GM12892 (cell line): Measurements from ENCODE around the gene RNF4.

Source experiments
- POLR2A ChIP-seq: IDR thresholded peaks from 2 replicates; pipeline ENCODE4 v1.6.1; 2011; ENCODE audit warnings: low read depth, low read length, control low read depth
- POLR2AphosphoS5 ChIP-seq: IDR thresholded peaks from 2 replicates; pipeline ENCODE4 v1.6.1; 2011; ENCODE audit warnings: low read depth, low read length, control low read depth
- TAF1 ChIP-seq: IDR thresholded peaks from 2 replicates; pipeline ENCODE4 v1.6.1; 2011; ENCODE audit warnings: low read depth, mild to moderate bottlenecking, control low read depth, low read length, borderline replicate concordance

DNA sequence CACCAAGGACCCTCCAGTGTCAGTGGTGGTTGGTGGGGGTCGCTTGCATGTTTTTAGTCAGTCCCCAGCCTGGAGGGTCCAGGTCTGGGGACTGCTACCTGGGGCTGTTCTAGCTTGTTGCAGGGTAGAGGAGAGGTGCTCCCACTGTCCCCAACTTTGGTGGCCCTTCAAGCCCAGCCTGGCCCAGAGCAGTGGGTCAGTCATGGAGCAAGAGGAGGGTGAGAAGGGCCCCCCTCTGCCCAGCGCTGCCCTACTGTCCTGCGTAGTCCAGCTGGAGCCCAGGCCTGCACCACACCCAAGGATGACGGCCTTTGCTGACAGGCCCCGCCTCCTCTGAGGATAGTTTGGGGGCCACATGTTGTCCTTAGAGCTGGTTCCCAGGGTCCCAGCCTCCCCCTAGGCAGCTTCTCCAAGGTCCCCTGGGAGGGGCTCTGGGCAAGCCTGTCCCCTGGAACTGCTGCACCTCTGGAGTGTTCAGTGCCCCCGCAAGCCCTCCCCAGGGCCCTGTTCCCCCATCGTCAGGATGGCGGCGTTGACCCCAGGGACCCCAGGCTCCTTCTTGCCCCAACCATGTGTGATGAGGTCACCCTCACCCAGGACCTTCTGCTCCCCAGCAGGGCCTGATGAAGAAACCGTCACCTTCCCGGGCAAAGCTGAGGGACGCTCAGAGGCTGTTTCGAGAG lies 43.4 kb upstream of the RNF4 start:
- TF ChIP-seq POLR2A (no peak), POLR2AphosphoS5 (no peak), TAF1 (no peak)
